Uterus (tissue), 4 donors: ENCODE measurements around the gene MUCL1. TPM values are rescaled to one million over a fixed set of nuclear protein-coding genes. Genes with fewer than 3 reads are reported as not detected.

ENCODE experiments used
- DNase-seq, 2 donors: peaks; one replicate each; pipeline ENCODE4 v3.0.0-alpha.2; 2019 to 2020
- H3K27ac ChIP-seq, 2 donors: fragments of 200-600 bp; sonication (generic); 1 replicate in 1 of 2; 2 replicates in 1 of 2; pipeline ENCODE4 v1.5.1; 2016 to 2018
- H3K27me3 ChIP-seq, 2 donors: fragments of 200-600 bp; sonication (generic); one replicate each; pipeline ENCODE4 v1.5.1; 2018 to 2019; ENCODE audit warnings: control low read depth in 1 of 2
- H3K36me3 ChIP-seq, 2 donors: fragments of 200-600 bp; sonication (generic); one replicate each; pipeline ENCODE4 v1.5.1; 2019; ENCODE audit warnings: control low read depth in 1 of 2
- H3K4me1 ChIP-seq, 2 donors: fragments of 200-600 bp; sonication (generic); one replicate each; pipeline ENCODE4 v1.5.1; 2018 to 2019; ENCODE audit warnings: control low read depth in 1 of 2
- H3K4me3 ChIP-seq, 2 donors: fragments of 200-600 bp; sonication (generic); 1 replicate in 1 of 2; 2 replicates in 1 of 2; pipeline ENCODE4 v1.5.1; 2018 to 2019; ENCODE audit warnings: mild to moderate bottlenecking in 1 of 2
- H3K9me3 ChIP-seq, 2 donors: fragments of 200-600 bp; sonication (generic); one replicate each; pipeline ENCODE4 v1.5.1; 2019; ENCODE audit warnings: control low read depth in 1 of 2
- CTCF ChIP-seq, 4 experiments: fragments of 200-600 bp in 2 of 4; fragments of 450-650 bp in 2 of 4; sonication (generic) in 2 of 4; IDR thresholded peaks; one replicate each; pipeline ENCODE4 v1.5.1; 2016 to 2019; ENCODE audit warnings: antibody characterized with exemption in 4 of 4, mild to moderate bottlenecking in 2 of 4, moderate library complexity in 1 of 4
- POLR2A ChIP-seq, 2 donors: fragments of 450-650 bp; IDR thresholded peaks; one replicate each; pipeline ENCODE4 v1.6.1; 2016; ENCODE audit warnings: antibody characterized with exemption in 2 of 2, mild to moderate bottlenecking in 1 of 2, moderate library complexity in 1 of 2
- intact Hi-C: fragments of 100-400 bp; cut with DNase I; formaldehyde crosslinking; loops from one replicate; pipeline ENCODE4 v1.15.1; 2023; ENCODE audit warnings: low total_unique reads
- total RNA-seq, 4 donors: library from RNA; depleted of rRNA in 3 of 4; stranded (reverse); fragments of >200 nt in 3 of 4; gene quantifications; one replicate each; pipeline versions ENCODE4 v1.1.0 to v1.2.4, GENCODE V29; 2014 to 2023
- donor health status: DM: yes; HTN: yes; CAD: no.

MUCL1 gene
- total RNA-seq, 4 donors from 2014 or later = not detected

GRCh38 chr12:54890339-54890738, 36.0 kb downstream of the MUCL1 start:
- no peak for DNase-seq
- intact Hi-C loops = no loop called here
- H3K36me3 ChIP-seq = no peaks in the 10 kb centered on the region
- H3K27ac ChIP-seq = no peak overlapping the region
- H3K9me3 ChIP-seq = no peaks in the 10 kb centered on the region
- H3K4me1 ChIP-seq = no peaks in the 10 kb centered on the region
- no peak overlapping the region for H3K4me3 ChIP-seq
- no peak for TF ChIP-seq CTCF (IDR thresholded peaks at IDR 0.05)
- TF ChIP-seq POLR2A (IDR thresholded peaks at IDR 0.05) = no peak
- peaks cover 0 to under 1% of the 10 kb centered on the region in 2 donors for H3K27me3 ChIP-seq

- TF ChIP-seq POLR2A (IDR thresholded peaks at IDR 0.05) = no peak
- TF ChIP-seq CTCF (IDR thresholded peaks at IDR 0.05) = no peak
- no peak for DNase-seq
- intact Hi-C loops = no loop called here
Observed at GRCh38 chr12:54891717-54892478, 37.6 kb downstream of the MUCL1 start.

More at GRCh38 chr12:54891717-54892478, 37.6 kb downstream of the MUCL1 start:
- peaks cover 0 to 3% of the 10 kb centered on the region in 2 donors for H3K27me3 ChIP-seq
- no peaks in the 10 kb centered on the region for H3K9me3 ChIP-seq
- H3K4me3 ChIP-seq = no peak overlapping the region
- no peaks in the 10 kb centered on the region for H3K36me3 ChIP-seq
- H3K4me1 ChIP-seq = no peaks in the 10 kb centered on the region
- no peak overlapping the region for H3K27ac ChIP-seq

Other genes starting within 250 kb of the MUCL1 start
- not detected for gene LACRT, start 219.6 kb upstream of the MUCL1 start, total RNA-seq
- gene DCD, start 206.2 kb upstream of the MUCL1 start, total RNA-seq = not detected
- 1 to 10 TPM in 1 of 4 donors, not detected in 3; 1.4 TPM for gene TESPA1, start 130.2 kb downstream of the MUCL1 start, total RNA-seq
- not detected for gene NEUROD4, start 165.5 kb downstream of the MUCL1 start, total RNA-seq